OCI-LY3 (cell line): Measurements from ENCODE around the gene PTPRM.

Experiments used
- EZH2phosphoT487 ChIP-seq: fragments of 200-600 bp; shearing (Covaris generic); IDR thresholded peaks from 2 replicates; pipeline ENCODE4 v1.6.1; 2018; ENCODE audit warnings: antibody characterized with exemption, mixed run types, low read depth
- TF ChIP-seq, protein P1 (sequence below): fragments of 200-600, 300-600 bp; sonication (generic); IDR thresholded peaks from 2 replicates; pipeline ENCODE4 v1.5.1; 2014; ENCODE audit warnings: antibody characterized with exemption, low read length, low read depth

DNA sequence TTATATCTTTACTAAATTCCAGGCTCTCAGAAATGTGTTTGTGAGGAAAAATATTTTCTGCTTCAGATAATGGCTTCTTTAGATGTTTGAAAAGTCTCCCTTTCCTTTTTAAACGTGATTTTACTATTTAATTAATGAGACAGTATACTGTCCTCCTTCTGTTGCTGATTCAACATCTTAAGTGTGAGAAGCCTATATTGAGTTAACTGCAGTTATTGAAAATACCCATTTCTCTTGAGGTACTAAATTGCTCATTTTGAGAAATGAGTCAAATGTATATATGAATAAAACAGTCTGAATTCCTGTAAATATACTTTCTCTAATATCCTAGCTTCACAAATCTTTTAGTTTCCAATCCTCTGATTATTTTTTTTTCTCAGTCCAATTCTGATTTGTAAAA lies 470.2 kb downstream of the PTPRM start:
- TF ChIP-seq, protein P1, sequence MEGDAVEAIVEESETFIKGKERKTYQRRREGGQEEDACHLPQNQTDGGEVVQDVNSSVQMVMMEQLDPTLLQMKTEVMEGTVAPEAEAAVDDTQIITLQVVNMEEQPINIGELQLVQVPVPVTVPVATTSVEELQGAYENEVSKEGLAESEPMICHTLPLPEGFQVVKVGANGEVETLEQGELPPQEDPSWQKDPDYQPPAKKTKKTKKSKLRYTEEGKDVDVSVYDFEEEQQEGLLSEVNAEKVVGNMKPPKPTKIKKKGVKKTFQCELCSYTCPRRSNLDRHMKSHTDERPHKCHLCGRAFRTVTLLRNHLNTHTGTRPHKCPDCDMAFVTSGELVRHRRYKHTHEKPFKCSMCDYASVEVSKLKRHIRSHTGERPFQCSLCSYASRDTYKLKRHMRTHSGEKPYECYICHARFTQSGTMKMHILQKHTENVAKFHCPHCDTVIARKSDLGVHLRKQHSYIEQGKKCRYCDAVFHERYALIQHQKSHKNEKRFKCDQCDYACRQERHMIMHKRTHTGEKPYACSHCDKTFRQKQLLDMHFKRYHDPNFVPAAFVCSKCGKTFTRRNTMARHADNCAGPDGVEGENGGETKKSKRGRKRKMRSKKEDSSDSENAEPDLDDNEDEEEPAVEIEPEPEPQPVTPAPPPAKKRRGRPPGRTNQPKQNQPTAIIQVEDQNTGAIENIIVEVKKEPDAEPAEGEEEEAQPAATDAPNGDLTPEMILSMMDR: no peak
- TF ChIP-seq EZH2phosphoT487: no peak
